Upper lobe of left lung (tissue), 4 donors: Measurements from ENCODE around the gene DFFB.

Source experiments
- EP300 ChIP-seq, 4 donors: sonication (generic); formaldehyde crosslinking; IDR thresholded peaks; one replicate each; pipeline ENCODE4 v1.5.1; 2017; ENCODE audit warnings: antibody characterized with exemption in 4 of 4, control low read depth in 2 of 4
- POLR2A ChIP-seq, 4 donors: fragments of 450-650 bp; IDR thresholded peaks; one replicate each; pipeline ENCODE4 v1.5.1; 2016 to 2017; ENCODE audit warnings: antibody characterized with exemption in 4 of 4, mild to moderate bottlenecking in 2 of 4
- POLR2AphosphoS5 ChIP-seq, 2 donors: sonication (generic); formaldehyde crosslinking; IDR thresholded peaks; one replicate each; pipeline ENCODE4 v1.5.1; 2017; ENCODE audit warnings: antibody characterized with exemption in 2 of 2
- TF ChIP-seq, protein P1 (sequence below), 6 experiments: fragments of 450-650 bp in 4 of 6; fragments of 200-600 bp in 2 of 6; sonication (generic) in 2 of 6; IDR thresholded peaks; one replicate each; pipeline ENCODE4 v1.5.1; 2016 to 2019; ENCODE audit warnings: antibody characterized with exemption in 6 of 6

DNA sequence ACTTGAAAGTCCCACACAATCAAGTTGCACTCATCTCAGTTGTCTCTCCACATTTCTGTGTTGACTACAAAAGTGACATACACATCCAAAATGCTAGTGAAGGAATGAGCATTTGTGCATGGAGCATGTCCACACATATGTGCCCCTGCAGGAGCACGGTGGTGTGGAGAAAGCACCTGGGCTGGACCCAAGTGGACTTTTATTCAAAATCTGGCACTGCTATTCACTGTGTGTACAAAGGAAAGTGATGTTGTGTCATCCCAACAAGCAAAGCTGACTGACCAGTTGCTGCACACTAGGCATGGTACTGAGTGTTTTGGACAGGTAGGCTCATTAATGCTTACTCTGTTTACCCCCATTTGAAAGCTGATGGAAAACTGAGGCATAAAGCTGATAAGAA lies 19.6 kb upstream of the DFFB start:
- TF ChIP-seq, protein P1, sequence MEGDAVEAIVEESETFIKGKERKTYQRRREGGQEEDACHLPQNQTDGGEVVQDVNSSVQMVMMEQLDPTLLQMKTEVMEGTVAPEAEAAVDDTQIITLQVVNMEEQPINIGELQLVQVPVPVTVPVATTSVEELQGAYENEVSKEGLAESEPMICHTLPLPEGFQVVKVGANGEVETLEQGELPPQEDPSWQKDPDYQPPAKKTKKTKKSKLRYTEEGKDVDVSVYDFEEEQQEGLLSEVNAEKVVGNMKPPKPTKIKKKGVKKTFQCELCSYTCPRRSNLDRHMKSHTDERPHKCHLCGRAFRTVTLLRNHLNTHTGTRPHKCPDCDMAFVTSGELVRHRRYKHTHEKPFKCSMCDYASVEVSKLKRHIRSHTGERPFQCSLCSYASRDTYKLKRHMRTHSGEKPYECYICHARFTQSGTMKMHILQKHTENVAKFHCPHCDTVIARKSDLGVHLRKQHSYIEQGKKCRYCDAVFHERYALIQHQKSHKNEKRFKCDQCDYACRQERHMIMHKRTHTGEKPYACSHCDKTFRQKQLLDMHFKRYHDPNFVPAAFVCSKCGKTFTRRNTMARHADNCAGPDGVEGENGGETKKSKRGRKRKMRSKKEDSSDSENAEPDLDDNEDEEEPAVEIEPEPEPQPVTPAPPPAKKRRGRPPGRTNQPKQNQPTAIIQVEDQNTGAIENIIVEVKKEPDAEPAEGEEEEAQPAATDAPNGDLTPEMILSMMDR (IDR thresholded peaks at IDR 0.05), result no peak
- TF ChIP-seq POLR2AphosphoS5 (IDR thresholded peaks at IDR 0.05), result no peak
- no peak for TF ChIP-seq EP300 (IDR thresholded peaks at IDR 0.05)
- no peak for TF ChIP-seq POLR2A (IDR thresholded peaks at IDR 0.05)
